Measurements from ENCODE around the gene IL15. TPM values are rescaled to one million over a fixed set of nuclear protein-coding genes. Genes with fewer than 3 reads are reported as not detected.

The IL15 gene
- total and polyA plus RNA-seq, 2 of the 8 experiments (the other 6 are each of a cell fraction or from before 2014, with no cell fraction given) = 0.30 to 0.61 TPM

- no peak for TF ChIP-seq JUN (IDR thresholded peaks at IDR 0.05; ENCODE audit: low read depth, low read length)
- no peak for TF ChIP-seq EGR1 (IDR thresholded peaks at IDR 0.05; ENCODE audit: borderline replicate concordance, low read depth, low read length)
- TF ChIP-seq KDM4A (IDR thresholded peaks at IDR 0.05; ENCODE audit: low read depth, low read length, severe bottlenecking) = no peak
- no peak for TF ChIP-seq PHF8 (conservative IDR thresholded peaks at IDR 0.05; ENCODE audit: low read depth, low read length)
- TF ChIP-seq POLR2A (IDR thresholded peaks at IDR 0.05; ENCODE audit: control extremely low read depth in 1 of 2, low read depth in 2 of 2, low read length in 2 of 2) = no peak
- TF ChIP-seq USF2 (IDR thresholded peaks at IDR 0.05; ENCODE audit: low read length) = no peak
- no peak for TF ChIP-seq SP1 (IDR thresholded peaks at IDR 0.05; ENCODE audit: low read depth, low read length)
- no peak for TF ChIP-seq RFX5 (IDR thresholded peaks at IDR 0.05; ENCODE audit: borderline replicate concordance, low read depth, low read length)
Observed at GRCh38 chr4:141638230-141638629, 1.8 kb downstream of the IL15 start (continued).

Measured in H1 (cell line).